DND-41 (cell line): ENCODE results near the gene CMTM3.

Source experiments
- EZH2 ChIP-seq: IDR thresholded peaks from 3 replicates; pipeline ENCODE4 v1.6.1; 2012; ENCODE audit warnings: borderline replicate concordance, low read depth, mild to moderate bottlenecking, moderate library complexity, low read length, inconsistent platforms; ENCODE audit not compliant: severe bottlenecking
- TF ChIP-seq, protein P1 (sequence below): IDR thresholded peaks from 2 replicates; pipeline ENCODE4 v1.5.1; 2012; ENCODE audit warnings: borderline replicate concordance, low read length, moderate library complexity, mild to moderate bottlenecking; ENCODE audit not compliant: poor library complexity, severe bottlenecking; ENCODE audit errors: extremely low read depth

DNA sequence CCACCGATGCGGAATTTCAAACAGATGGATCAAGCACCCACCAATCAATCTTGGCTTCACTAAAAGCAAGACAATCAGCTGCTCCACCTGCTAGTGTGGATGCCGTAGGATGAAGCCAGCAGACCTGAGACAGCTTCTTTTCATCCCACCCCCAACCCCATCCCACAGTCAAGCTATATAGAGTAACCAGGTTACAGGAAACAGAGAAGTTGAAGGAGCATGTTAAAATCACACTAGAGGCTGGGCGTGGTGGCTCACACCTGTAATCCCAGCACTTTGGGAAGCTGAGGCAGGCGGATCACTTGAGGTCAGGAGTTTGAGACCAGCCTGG lies 54.3 kb downstream of the CMTM3 start:
- no peak for TF ChIP-seq EZH2
- TF ChIP-seq, protein P1, sequence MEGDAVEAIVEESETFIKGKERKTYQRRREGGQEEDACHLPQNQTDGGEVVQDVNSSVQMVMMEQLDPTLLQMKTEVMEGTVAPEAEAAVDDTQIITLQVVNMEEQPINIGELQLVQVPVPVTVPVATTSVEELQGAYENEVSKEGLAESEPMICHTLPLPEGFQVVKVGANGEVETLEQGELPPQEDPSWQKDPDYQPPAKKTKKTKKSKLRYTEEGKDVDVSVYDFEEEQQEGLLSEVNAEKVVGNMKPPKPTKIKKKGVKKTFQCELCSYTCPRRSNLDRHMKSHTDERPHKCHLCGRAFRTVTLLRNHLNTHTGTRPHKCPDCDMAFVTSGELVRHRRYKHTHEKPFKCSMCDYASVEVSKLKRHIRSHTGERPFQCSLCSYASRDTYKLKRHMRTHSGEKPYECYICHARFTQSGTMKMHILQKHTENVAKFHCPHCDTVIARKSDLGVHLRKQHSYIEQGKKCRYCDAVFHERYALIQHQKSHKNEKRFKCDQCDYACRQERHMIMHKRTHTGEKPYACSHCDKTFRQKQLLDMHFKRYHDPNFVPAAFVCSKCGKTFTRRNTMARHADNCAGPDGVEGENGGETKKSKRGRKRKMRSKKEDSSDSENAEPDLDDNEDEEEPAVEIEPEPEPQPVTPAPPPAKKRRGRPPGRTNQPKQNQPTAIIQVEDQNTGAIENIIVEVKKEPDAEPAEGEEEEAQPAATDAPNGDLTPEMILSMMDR: no peak
